ES-I3 (cell line): ENCODE measurements around the gene NINJ2.
"Not testable (repeated sequence)": the region's sequence is repeated elsewhere in the genome, so short reads cannot be mapped to it uniquely, and the experiment has no call there.

Experiments
- H3K36me3 ChIP-seq: 2 replicates; pipeline ENCODE4 v1.6.1; 2013; ENCODE audit warnings: mild to moderate bottlenecking, low read length, control low read depth, moderate library complexity; ENCODE audit not compliant: insufficient read depth
- H3K4me1 ChIP-seq: 2 replicates; pipeline ENCODE4 v1.6.1; 2013; ENCODE audit warnings: mild to moderate bottlenecking, control low read depth, low read length; ENCODE audit not compliant: insufficient read depth
- H3K9ac ChIP-seq: 2 replicates; pipeline ENCODE4 v1.6.1; 2013; ENCODE audit warnings: low read depth, mild to moderate bottlenecking, low read length, moderate library complexity
- H3K9me3 ChIP-seq: 2 replicates; pipeline ENCODE4 v1.6.1; 2013; ENCODE audit warnings: mild to moderate bottlenecking, low read length, moderate library complexity; ENCODE audit not compliant: control insufficient read depth, insufficient read depth

Gene NINJ2, protein sequence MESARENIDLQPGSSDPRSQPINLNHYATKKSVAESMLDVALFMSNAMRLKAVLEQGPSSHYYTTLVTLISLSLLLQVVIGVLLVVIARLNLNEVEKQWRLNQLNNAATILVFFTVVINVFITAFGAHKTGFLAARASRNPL

GRCh38 chr12:663293-663871 is at the start of gene NINJ2:
TSS of gene NINJ2 (minus strand) at chr12:663445. CDS start at chr12:663360, 85 bp downstream.
- H3K9me3 ChIP-seq = no peaks in the 10 kb centered on the region
- H3K36me3 ChIP-seq = no peaks in the 10 kb centered on the region
- peaks cover 17% of the 10 kb centered on the region for H3K4me1 ChIP-seq
- no peak within 1 kb of the TSS for H3K9ac ChIP-seq

- H3K9ac ChIP-seq = no peak overlapping the region
- H3K4me1 ChIP-seq = peaks cover 23% of the 10 kb centered on the region
- no peaks in the 10 kb centered on the region for H3K36me3 ChIP-seq
- no peaks in the 10 kb centered on the region for H3K9me3 ChIP-seq
These were observed 49.1 kb upstream of the NINJ2 start for GRCh38 chr12:712172-712863.

DNA sequence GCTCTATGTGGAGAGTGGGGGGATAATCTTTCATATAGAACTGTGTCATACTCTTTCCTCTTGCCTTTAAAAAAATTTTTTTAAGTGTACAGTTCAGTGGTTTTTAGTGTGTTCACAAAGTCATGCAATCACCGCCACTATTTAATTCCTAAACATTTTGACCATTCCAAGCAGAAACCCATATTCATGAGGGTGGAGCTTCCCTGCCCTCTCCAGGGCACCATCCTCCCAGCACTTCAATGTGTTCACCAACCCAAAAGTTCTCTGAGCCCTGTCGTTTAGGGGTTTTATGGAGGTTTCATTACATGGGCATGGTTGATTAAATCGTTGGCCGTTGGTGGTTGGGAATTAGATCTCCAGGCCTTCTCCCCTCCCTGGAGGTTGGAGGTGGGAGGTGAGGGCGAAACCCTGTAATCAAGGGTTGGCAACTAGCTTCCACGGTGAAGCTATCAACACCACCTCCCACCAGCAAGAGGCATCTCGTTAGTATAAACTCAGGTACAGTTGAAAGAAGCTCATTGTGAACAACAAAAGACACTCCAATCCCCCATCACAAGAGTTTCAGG is 46.3 kb upstream of the NINJ2 start:
- Histone ChIP-seq H3K9me3 (no peaks in the 10 kb centered on the region), H3K36me3 (no peaks in the 10 kb centered on the region), H3K9ac (no peak overlapping the region), H3K4me1 (peaks cover 18% of the 10 kb centered on the region)

DNA sequence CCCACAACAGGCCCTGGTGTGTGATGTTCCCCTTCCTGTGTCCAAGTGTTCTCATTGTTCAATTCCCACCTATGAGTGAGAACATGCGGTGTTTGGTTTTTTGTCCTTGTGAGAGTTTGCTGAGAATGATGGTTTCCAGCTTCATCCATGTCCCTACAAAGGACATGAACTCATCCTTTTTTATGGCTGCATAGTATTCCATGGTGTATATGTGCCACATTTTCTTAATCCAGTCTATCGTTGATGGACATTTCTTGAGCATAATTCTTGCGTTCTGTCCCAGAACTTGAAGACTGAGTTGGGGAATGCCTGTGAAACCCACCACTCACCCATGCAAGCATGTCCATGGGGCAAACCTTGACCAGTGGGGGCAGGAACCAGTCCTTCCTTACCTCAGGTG is 44.8 kb upstream of the NINJ2 start:
- H3K4me1 ChIP-seq, H3K36me3 ChIP-seq, H3K9ac ChIP-seq, H3K9me3 ChIP-seq: not testable (repeated sequence)

GRCh38 chr12:704516-705242 is 41.4 kb upstream of the NINJ2 start:
- Histone ChIP-seq H3K36me3 (no peaks in the 10 kb centered on the region), H3K9ac (no peak overlapping the region), H3K4me1 (peaks cover 5% of the 10 kb centered on the region; the same call in 1 of the 2 replicates), H3K9me3 (no peaks in the 10 kb centered on the region)

DNA sequence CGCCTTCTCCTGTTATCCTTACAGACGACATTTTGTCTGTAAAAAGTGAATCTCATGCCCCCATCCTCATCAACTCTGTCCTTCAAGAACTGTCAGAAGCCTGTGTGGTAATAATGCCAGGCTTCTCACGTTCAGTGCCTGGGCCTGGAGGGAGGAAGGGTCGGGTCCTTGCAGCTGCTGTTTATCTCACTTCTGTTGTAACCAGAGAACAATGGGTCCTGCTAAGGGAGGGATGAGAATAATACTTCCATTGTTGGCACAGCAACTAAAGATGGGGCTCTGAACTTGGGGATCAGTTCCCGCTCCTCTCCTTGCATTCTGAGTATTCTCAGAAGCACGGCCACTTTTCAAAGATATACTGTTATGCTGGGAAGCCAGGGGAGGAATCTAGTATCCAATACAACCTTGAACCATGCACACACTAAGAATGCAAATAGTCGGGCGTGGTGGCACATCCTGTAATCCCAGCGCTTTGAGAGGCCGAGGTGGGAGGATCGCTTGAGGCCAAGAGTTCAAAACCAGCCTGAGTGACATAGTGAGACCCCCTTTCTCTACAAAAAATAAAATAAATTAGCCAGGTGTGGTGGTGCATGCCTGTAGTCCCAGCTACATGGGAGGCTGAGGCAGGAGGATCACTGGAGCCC is 38.8 kb upstream of the NINJ2 start:
- peaks cover 5% of the 10 kb centered on the region; the same call in 1 of the 2 replicates for H3K4me1 ChIP-seq
- peaks cover 9% of the 10 kb centered on the region; the same call in 1 of the 2 replicates for H3K9me3 ChIP-seq
- H3K36me3 ChIP-seq = no peaks in the 10 kb centered on the region
- H3K9ac ChIP-seq = no peak overlapping the region

DNA sequence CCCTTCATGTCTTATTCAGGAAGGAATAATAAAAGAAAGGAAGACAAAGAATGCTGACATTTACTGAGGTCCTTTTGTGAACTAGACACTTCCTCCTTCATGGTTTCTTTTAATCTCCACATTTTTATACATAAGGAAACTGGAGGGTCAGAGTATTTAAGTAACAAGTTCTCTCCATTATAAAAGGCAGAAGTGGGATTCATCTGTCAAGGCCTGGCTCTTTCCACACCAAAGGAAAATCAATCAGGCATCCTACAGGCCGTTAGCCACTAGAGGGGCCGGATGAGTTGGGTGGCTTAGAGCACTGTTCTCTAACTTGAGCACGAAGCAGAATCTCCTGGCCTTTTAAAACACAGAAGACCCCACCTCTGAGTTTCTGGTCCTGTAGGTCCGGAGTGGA is 36.8 kb upstream of the NINJ2 start:
- peaks cover 9% of the 10 kb centered on the region; the same call in 1 of the 2 replicates for H3K9me3 ChIP-seq
- H3K36me3 ChIP-seq = no peaks in the 10 kb centered on the region
- H3K9ac ChIP-seq = no peak overlapping the region
- peaks cover 5% of the 10 kb centered on the region; the same call in 1 of the 2 replicates for H3K4me1 ChIP-seq

- H3K9ac ChIP-seq, H3K36me3 ChIP-seq, H3K4me1 ChIP-seq: not testable (repeated sequence)
- peaks cover 20% of the 10 kb centered on the region for H3K9me3 ChIP-seq
These were observed 35.0 kb upstream of the NINJ2 start for GRCh38 chr12:698222-698621.

DNA sequence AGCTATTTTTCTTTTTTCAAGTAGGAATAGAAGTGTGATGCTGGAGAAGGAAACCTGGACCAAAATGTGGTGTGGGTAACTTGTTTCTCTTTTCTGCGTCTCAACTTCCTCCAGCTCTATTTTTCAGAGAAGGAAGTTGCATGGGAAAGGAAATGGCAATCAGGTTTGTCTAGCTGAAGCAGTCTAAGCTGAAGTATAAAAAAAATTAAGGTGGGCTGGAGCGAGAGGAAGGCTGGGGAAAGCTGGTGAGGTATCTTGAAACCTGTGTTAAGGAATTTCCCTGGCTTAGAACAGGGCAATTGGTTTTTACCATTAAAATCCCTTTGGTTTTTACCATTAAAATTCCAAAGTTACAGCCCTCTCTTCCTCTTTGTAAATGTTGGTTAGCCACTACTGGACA is 34.2 kb upstream of the NINJ2 start:
- peaks cover 20% of the 10 kb centered on the region for H3K9me3 ChIP-seq
- H3K9ac ChIP-seq = no peak overlapping the region
- no peaks in the 10 kb centered on the region for H3K36me3 ChIP-seq
- no peaks in the 10 kb centered on the region for H3K4me1 ChIP-seq

DNA sequence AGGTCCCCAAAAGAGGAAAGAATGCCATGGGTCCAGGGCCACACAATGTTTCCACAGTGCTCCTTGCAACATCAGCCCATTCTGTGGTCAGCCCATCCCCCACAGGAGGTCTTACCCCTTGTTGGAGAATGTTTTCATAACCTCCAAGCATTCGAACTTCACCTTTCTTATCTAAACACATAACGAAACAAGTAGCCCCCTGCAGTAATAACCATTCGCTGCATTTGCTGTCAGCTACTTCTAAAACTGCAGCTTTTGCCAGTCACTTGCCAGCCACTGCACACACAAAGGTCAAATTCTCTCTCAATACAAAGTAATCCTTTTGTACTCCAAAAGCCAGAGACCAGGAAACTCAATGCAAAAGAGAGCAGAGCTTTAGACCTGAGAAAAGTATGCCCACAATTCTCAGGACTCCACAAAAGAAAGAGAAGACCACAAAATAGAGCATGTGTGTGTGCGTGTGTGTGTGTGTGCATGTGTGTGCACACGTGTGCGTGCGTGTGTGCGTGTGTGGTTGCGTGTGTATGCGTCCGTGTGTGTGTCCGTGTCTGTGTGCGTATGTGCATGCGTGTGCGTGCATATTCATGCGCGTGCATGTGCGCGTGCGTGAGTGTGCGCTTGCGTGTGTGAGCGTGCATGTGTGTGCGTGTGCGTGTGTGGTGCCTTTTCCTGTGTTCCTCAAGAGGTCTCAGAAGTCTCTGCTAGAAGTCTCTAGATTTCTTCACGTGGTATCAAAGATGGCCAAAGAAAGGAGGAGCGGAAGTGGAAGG is 31.7 kb upstream of the NINJ2 start:
- Histone ChIP-seq H3K36me3 (no peaks in the 10 kb centered on the region), H3K4me1 (no peaks in the 10 kb centered on the region)

GRCh38 chr12:693934-694533 is 30.8 kb upstream of the NINJ2 start:
- Histone ChIP-seq H3K9me3 (peaks cover 25% of the 10 kb centered on the region), H3K36me3 (no peaks in the 10 kb centered on the region), H3K4me1 (no peaks in the 10 kb centered on the region), H3K9ac (no peak overlapping the region)

More for the DNA sequence above, 31.7 kb upstream of the NINJ2 start:
- H3K9me3 ChIP-seq = peaks cover 25% of the 10 kb centered on the region
- no peak overlapping the region for H3K9ac ChIP-seq

DNA sequence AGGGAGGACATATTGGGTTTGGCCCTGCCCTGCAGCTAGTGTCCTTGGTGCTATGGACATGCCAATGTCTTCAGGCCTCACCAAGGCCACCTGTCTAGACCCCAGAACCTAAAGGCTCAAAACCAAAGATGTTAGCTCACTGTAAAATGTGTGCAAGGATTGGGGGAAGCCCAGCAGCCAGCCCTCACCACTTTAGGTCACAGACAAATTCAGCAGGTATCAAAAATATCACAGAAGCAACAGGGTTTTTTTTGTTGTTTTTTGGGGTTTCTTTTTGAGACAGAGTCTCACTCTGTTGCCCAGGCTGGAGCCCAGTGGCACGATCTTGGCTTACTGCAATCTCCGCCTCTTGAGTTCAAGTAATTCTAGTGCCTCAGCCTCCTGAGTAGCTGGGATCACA is 29.0 kb upstream of the NINJ2 start:
- H3K9me3 ChIP-seq = peaks cover 18% of the 10 kb centered on the region
- no peaks in the 10 kb centered on the region for H3K4me1 ChIP-seq
- H3K9ac ChIP-seq = no peak overlapping the region

DNA sequence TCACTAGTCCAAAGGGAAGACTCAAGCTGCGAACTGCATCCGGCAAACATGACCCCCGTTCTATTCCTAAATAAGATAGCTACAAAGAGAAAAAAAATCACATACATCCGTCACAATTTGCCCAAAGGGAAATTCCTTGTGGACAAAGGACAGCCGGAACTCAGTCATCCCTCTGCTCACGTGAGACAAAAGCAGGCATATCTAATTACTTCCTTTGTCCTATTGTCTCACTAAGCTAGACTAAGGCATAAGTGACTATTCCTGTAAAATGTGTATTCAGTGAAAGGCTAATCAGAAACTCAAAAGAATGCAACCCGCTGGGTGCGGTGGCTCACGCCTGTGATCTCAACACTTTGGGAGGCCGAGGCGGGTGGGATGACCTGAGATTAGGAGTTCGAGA is 27.2 kb upstream of the NINJ2 start:
- peaks cover 16% of the 10 kb centered on the region for H3K9me3 ChIP-seq
- no peak overlapping the region for H3K9ac ChIP-seq
- H3K4me1 ChIP-seq = no peaks in the 10 kb centered on the region
- H3K36me3 ChIP-seq = no peaks in the 10 kb centered on the region

More for the DNA sequence above, 29.0 kb upstream of the NINJ2 start:
- no peaks in the 10 kb centered on the region for H3K36me3 ChIP-seq
